ENCODE results near the gene IGF1R.

The IGF1R gene

GRCh38 chr15:98817745-98818144 lies 169.4 kb downstream of the IGF1R start:
- H3K27ac ChIP-seq = no peak overlapping the region
- no peak for TF ChIP-seq CTCF (conservative IDR thresholded peaks at IDR 0.05; ENCODE audit: low read depth, low read length)
- H3K4me3 ChIP-seq (IDR thresholded peaks at IDR 0.05; ENCODE audit: insufficient read depth, low read depth, low read length) = no peak overlapping the region
- peaks cover 18% of the 10 kb centered on the region for H3K79me2 ChIP-seq (ENCODE audit: insufficient read depth, low read depth)
- H3K9ac ChIP-seq = no peak overlapping the region
- no peak overlapping the region for H2AFZ ChIP-seq (ENCODE audit: low read depth)
- H3K4me2 ChIP-seq = no peak overlapping the region
- H3K36me3 ChIP-seq (ENCODE audit: insufficient read depth) = no peaks in the 10 kb centered on the region
- no peaks in the 10 kb centered on the region for H3K27me3 ChIP-seq (ENCODE audit: insufficient read depth, low read depth)
- peaks cover 3% of the 10 kb centered on the region for H3K4me1 ChIP-seq (ENCODE audit: low read depth, poor library complexity, severe bottlenecking)
- H4K20me1 ChIP-seq (ENCODE audit: insufficient read depth) = no peaks in the 10 kb centered on the region

- Histone ChIP-seq H3K4me3 (IDR thresholded peaks at IDR 0.05; ENCODE audit: insufficient read depth, low read depth, low read length) (no peak overlapping the region), H3K9ac (no peak overlapping the region), H3K4me2 (no peak overlapping the region), H3K27ac (no peak overlapping the region), H3K4me1 (ENCODE audit: low read depth, poor library complexity, severe bottlenecking) (peaks cover 5% of the 10 kb centered on the region), H4K20me1 (ENCODE audit: insufficient read depth) (no peaks in the 10 kb centered on the region), H3K36me3 (ENCODE audit: insufficient read depth) (no peaks in the 10 kb centered on the region), H3K27me3 (ENCODE audit: insufficient read depth, low read depth) (no peaks in the 10 kb centered on the region), H3K79me2 (ENCODE audit: insufficient read depth, low read depth) (peaks cover 11% of the 10 kb centered on the region), H2AFZ (ENCODE audit: low read depth) (no peak overlapping the region)
- no peak for TF ChIP-seq CTCF (conservative IDR thresholded peaks at IDR 0.05; ENCODE audit: low read depth, low read length)
Observed at GRCh38 chr15:98823012-98823458, 174.7 kb downstream of the IGF1R start.

DNA sequence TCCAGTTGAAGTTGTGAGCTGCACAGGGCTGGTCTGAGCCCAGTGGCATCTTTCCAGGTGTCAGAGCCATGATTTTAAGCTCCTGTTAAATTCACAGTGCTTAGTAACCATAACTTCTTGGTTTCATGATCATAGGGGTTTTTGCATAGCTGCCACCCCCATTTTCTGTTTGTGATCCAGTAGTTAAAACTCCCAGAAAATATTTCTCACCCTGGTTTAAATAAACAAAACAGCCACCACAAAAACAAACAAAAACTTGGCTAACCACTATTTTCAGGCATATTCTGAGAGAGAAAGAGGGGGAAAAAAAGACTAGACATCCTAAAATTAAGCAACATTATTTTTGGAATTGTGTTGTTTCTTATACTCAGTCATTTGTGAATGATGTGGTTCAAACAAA lies 175.3 kb downstream of the IGF1R start:
- Histone ChIP-seq H3K27ac (no peak overlapping the region), H2AFZ (ENCODE audit: low read depth) (no peak overlapping the region), H3K27me3 (ENCODE audit: insufficient read depth, low read depth) (no peaks in the 10 kb centered on the region), H3K79me2 (ENCODE audit: insufficient read depth, low read depth) (peaks cover 10% of the 10 kb centered on the region; the same call in 1 of the 2 replicates), H3K36me3 (ENCODE audit: insufficient read depth) (no peaks in the 10 kb centered on the region), H3K4me2 (no peak overlapping the region), H3K4me3 (IDR thresholded peaks at IDR 0.05; ENCODE audit: insufficient read depth, low read depth, low read length) (no peak overlapping the region), H3K9ac (no peak overlapping the region), H4K20me1 (ENCODE audit: insufficient read depth) (no peaks in the 10 kb centered on the region), H3K4me1 (ENCODE audit: low read depth, poor library complexity, severe bottlenecking) (peaks cover 5% of the 10 kb centered on the region)
- no peak for TF ChIP-seq CTCF (conservative IDR thresholded peaks at IDR 0.05; ENCODE audit: low read depth, low read length)

DNA sequence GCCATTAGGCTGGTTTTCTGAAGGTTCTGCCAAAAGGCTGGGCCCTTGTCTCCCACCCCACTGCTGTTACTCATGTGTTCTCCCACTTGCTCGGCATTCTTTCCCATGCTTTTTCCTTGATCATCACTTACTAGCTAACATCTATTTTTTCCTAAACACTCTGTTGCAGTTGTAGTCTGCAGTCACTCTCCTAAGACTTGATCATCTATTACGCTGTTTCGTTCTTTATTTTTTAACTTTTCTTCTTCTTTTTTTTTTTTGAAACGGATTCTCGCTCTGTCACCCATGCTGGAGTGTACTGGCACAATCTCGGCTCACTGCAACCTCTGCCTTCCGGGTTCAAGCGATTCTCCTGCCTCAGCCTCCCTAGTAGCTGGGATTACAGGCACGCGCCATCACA lies 176.3 kb downstream of the IGF1R start:
- H3K27ac ChIP-seq = no peak overlapping the region
- H3K79me2 ChIP-seq (ENCODE audit: insufficient read depth, low read depth) = peaks cover 10% of the 10 kb centered on the region; the same call in 1 of the 2 replicates
- no peaks in the 10 kb centered on the region for H3K27me3 ChIP-seq (ENCODE audit: insufficient read depth, low read depth)
- no peak overlapping the region for H3K4me2 ChIP-seq
- no peaks in the 10 kb centered on the region for H4K20me1 ChIP-seq (ENCODE audit: insufficient read depth)
- no peak for TF ChIP-seq CTCF (conservative IDR thresholded peaks at IDR 0.05; ENCODE audit: low read depth, low read length)
- H3K9ac ChIP-seq = no peak overlapping the region
- H2AFZ ChIP-seq (ENCODE audit: low read depth) = no peak overlapping the region
- H3K36me3 ChIP-seq (ENCODE audit: insufficient read depth) = no peaks in the 10 kb centered on the region
- H3K4me1 ChIP-seq (ENCODE audit: low read depth, poor library complexity, severe bottlenecking) = peaks cover 5% of the 10 kb centered on the region
- H3K4me3 ChIP-seq (IDR thresholded peaks at IDR 0.05; ENCODE audit: insufficient read depth, low read depth, low read length) = no peak overlapping the region

All from KMS-11 (cell line).